Measurements from ENCODE around the gene MN1. TPM values are rescaled to one million over a fixed set of nuclear protein-coding genes. Genes with fewer than 3 reads are reported as not detected.

Gene MN1
- total and polyA plus RNA-seq, 12 donors = 0.64 to 2.7 (median 1.1) TPM

DNA sequence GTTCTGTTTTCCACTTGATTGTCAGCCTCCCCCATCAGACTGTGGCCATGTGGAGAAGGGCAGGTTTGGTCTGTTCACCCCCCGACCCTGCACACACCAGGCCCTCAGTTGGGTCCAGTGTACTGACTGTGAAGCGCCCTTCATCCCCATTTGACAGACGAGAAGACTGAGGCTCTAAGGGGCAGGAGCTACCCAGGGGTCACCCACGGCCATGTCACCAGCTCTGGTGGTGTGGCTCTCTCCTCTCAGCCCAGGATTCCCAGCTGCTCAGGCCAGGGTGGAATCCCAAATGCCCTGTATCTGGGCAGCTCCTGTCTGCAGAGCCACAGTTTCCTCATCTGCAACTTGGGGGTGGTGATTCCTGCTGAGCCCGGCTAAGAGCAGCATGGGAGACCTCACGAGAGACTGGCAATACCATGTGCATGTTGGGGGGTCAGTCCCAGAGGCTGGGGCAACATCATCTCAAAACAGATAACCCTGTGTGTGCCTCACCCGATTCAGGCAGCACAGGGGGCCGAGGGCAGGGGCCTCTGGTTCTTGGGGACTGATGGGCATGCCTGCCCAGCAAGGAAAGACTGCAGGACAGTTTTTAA is 46.6 kb downstream of the MN1 start:
- no peaks in the 10 kb centered on the region for H3K4me1 ChIP-seq (replicated peaks in 1 of 2)
- H3K4me3 ChIP-seq = no peak overlapping the region
- no peaks in the 10 kb centered on the region for H3K9me3 ChIP-seq (replicated peaks in 1 of 3)
- H3K27ac ChIP-seq = peak overlapping the region in 1 of 5 donors; percentile 29
- TF ChIP-seq POLR2A (IDR thresholded peaks at IDR 0.05) = no peak
- TF ChIP-seq, protein P1, sequence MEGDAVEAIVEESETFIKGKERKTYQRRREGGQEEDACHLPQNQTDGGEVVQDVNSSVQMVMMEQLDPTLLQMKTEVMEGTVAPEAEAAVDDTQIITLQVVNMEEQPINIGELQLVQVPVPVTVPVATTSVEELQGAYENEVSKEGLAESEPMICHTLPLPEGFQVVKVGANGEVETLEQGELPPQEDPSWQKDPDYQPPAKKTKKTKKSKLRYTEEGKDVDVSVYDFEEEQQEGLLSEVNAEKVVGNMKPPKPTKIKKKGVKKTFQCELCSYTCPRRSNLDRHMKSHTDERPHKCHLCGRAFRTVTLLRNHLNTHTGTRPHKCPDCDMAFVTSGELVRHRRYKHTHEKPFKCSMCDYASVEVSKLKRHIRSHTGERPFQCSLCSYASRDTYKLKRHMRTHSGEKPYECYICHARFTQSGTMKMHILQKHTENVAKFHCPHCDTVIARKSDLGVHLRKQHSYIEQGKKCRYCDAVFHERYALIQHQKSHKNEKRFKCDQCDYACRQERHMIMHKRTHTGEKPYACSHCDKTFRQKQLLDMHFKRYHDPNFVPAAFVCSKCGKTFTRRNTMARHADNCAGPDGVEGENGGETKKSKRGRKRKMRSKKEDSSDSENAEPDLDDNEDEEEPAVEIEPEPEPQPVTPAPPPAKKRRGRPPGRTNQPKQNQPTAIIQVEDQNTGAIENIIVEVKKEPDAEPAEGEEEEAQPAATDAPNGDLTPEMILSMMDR (IDR thresholded peaks at IDR 0.05) = no peak
- intact Hi-C loops (cut with DNase I) = no loop called here
- 77 to 91% (median 86%) methylated on average over 2 to 8 of the region's 8 CpGs for WGBS, 4 donors
- DNase-seq = no peak
- no peaks in the 10 kb centered on the region for H3K27me3 ChIP-seq
- H3K36me3 ChIP-seq (replicated peaks in 1 of 2) = no peaks in the 10 kb centered on the region

- Histone ChIP-seq H3K9me3 (replicated peaks in 1 of 3) (no peaks in the 10 kb centered on the region), H3K27ac (peak overlapping the region in 1 of 5 donors; percentile 29)
- TF ChIP-seq, protein P1 (IDR thresholded peaks at IDR 0.05) = no peak
- TF ChIP-seq POLR2A (IDR thresholded peaks at IDR 0.05) = no peak
Observed at GRCh38 chr22:27754247-27754887, 47.2 kb downstream of the MN1 start.

GRCh38 chr22:27752771-27753170 is 48.8 kb downstream of the MN1 start:
- Histone ChIP-seq H3K27me3 (no peaks in the 10 kb centered on the region), H3K4me1 (replicated peaks in 1 of 2) (no peaks in the 10 kb centered on the region), H3K27ac (no peak overlapping the region), H3K9me3 (replicated peaks in 1 of 3) (no peaks in the 10 kb centered on the region), H3K36me3 (replicated peaks in 1 of 2) (no peaks in the 10 kb centered on the region), H3K4me3 (no peak overlapping the region)
- intact Hi-C loops (cut with DNase I) = no loop called here
- 57 to 87% (median 74%) methylated on average over 2 to 4 of the region's 4 CpGs for WGBS, 4 donors
- TF ChIP-seq POLR2A (IDR thresholded peaks at IDR 0.05) = no peak
- TF ChIP-seq, protein P1 (IDR thresholded peaks at IDR 0.05) = no peak
- DNase-seq = peak in 1 of 7 donors; percentile 21

More at GRCh38 chr22:27754247-27754887, 47.2 kb downstream of the MN1 start:
- Histone ChIP-seq H3K36me3 (replicated peaks in 1 of 2) (no peaks in the 10 kb centered on the region), H3K4me3 (no peak overlapping the region), H3K27me3 (no peaks in the 10 kb centered on the region), H3K4me1 (replicated peaks in 1 of 2) (no peaks in the 10 kb centered on the region)
- intact Hi-C loops (cut with DNase I) = no loop called here
- DNase-seq = no peak
- 53 to 73% (median 64%) methylated on average over 9 to 19 of the region's 19 CpGs for WGBS, 4 donors

DNA sequence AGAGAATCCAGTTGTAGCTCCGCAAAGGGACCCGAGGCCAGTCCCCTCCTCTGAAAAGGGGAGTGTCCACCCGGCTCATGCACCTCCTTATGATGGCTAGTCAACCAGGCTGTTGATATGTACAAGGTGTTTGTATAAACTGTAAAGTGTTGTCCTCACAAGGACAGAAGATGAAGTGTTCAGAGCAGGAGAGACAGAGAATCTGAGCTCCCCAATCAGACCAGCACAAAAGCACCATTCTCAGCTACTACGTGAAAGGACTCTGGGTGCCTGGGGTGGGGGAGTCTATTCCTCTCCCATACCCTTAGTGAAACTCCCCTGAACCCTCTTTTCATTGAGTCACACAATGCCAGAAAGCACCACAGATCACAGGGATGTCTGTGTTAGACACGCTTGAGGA is 49.4 kb downstream of the MN1 start:
- Histone ChIP-seq H3K4me1 (replicated peaks in 1 of 2) (no peaks in the 10 kb centered on the region), H3K9me3 (replicated peaks in 1 of 3) (no peaks in the 10 kb centered on the region), H3K36me3 (replicated peaks in 1 of 2) (no peaks in the 10 kb centered on the region), H3K27me3 (no peaks in the 10 kb centered on the region), H3K27ac (no peak overlapping the region), H3K4me3 (no peak overlapping the region)
- TF ChIP-seq, protein P1 (IDR thresholded peaks at IDR 0.05) = no peak
- no peak for TF ChIP-seq POLR2A (IDR thresholded peaks at IDR 0.05)
- intact Hi-C loops (cut with DNase I) = no loop called here
- 75 to 94% (median 86%) methylated on average over 5 of the region's 5 CpGs for WGBS, 4 donors
- no peak for DNase-seq

Measured in adrenal gland (tissue), 12 donors.